Cortex of kidney (tissue), 1 donor: Measurements from ENCODE around the gene SCYL1.

Experiments
- DNase-seq: peaks from one replicate; lab custom pipeline; 2025; lab: John Stamatoyannopoulos, UW

Gene SCYL1

DNA sequence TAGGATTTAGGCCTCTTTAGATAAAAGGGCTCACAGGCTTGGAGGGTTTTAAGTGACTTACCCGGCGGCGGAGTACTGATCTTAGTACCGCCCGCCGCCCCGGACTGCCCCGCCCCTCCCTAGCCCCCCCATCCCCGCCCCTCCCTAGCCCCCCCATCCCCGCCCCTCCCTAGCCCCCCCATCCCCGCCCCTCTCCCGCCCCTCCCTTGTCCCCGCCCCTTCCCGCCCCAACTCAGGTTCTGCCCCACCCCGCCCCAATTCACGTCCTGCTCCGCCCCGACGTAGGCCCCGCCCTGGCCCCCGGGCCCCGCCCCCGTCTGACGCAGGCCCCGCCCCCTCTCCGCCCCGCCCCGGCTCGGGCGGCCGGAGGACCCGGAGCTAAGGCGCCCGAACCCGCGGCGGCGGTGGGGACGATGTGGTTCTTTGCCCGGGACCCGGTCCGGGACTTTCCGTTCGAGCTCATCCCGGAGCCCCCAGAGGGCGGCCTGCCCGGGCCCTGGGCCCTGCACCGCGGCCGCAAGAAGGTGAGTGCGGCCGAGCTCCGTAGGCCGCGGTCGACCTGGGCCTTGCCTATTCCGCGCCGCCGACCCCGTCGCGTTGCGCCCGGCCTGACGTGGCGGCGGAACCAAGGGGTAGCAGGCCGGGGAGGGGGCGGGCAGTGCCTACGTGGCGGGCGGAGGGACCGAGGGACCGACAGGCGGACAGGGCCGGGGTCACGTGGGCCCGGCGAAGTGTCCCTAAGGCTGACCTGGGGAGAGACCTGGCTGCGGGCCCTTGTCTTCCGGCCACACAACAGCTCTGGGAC, at the start of gene SCYL1:
TSS of gene SCYL1 (plus strand) at position 343 of the 805 bp plus-strand sequence. CDS start at position 414, 71 bp downstream.
- no peak for DNase-seq

DNA sequence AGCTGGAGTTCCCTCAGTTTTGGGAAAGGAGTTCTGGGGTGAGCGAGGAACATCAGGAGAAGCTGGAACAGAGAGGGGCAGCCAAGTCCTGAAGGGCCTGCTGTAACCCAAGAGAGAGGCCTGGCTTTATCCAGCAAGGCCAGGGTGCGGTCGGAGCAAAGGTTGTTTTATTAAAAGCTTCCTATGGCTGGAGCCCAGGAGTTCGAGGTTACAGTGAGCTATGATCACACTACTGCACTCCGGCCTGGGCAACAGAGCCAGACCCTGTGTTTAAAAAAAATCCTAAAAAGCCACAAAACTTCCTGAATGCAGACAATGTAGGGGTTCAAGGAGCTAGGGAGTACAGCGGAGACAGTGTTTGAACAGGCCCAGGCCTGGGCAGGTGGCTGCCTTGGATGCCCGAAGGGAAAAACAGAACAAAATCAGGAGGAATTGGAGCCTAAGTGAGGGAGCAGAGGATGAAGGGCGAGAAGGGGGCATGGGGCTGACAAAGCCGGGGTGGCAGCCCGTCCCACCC, 48.2 kb upstream of the SCYL1 start:
- no peak for DNase-seq

DNA sequence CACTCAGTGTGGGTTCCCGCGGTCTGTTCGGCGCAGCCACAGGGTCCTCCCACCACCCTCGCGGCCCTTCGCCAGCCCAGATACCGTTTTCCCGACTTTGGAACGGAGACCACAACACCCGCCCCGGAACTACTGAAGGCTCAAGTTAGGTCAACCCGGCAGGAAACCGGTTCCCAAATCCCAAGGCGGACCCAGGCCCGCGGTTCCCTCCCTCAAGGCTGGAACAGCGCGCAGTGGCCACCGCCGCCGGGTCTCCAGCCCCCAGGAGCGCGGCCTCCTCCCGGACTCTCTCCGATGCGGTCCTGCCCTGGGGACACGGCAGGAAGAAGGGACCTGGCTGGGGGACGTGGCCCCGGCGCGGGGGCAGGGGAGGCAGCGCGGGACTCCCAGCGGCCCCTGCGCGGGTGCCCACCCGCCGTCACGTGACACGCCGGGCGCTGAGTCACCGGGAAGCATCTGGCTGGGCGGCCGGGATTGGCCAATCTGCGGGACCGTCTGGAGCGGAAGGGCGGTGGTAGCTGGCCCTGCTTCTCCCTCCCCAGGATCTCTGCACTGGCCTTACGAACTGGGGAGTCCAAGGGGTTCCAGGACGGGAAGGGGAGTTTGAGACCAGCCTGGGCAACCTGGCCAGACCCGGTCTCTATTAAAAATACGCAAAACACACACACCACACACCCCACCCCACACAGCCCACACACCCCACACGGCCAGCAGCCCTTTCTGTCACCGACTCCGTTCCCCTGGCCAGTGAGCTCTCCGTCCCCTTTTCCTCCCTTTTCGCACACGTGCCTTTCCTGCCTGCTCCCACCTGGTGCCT, 47.5 kb upstream of the SCYL1 start:
- DNase-seq, result no peak

DNA sequence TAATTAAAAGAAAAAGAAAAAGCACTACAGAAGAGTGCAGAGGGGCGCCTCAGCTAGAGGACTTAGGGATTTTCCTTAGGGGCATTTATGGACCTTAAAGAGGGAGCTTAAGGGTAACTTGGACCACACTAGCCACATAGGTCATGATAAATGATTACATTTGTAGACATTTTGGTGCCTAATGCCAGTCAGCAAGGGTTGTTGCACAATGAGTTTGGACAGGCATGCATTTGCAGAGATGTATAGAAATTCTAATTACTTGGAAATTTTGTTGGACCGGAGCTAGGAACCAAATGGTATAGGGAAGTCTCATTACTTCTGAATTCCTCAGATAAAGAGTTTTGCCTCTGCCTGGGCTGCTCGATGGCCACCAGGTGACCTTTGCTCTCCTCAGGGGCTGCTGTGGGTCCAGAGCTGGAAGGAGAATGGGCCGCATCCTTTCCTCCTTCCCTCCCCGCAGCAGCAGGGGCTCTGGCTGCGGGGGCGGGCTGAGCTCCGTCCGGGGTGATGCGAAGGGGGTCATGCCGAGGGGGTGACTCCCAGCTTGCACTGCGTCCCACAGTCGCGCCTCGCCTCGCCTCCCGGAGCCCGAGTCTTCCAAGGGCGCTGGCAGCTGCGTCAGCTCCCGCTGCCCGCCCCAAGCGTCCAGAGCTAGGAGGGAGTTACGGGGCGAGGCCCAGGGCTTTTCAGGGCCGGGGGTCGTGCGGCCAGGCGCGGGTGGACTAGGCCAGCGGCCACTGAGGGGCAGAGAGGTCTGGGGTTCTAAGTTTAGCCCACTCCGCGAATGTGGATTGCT, 46.3 kb upstream of the SCYL1 start:
- no peak for DNase-seq

DNA sequence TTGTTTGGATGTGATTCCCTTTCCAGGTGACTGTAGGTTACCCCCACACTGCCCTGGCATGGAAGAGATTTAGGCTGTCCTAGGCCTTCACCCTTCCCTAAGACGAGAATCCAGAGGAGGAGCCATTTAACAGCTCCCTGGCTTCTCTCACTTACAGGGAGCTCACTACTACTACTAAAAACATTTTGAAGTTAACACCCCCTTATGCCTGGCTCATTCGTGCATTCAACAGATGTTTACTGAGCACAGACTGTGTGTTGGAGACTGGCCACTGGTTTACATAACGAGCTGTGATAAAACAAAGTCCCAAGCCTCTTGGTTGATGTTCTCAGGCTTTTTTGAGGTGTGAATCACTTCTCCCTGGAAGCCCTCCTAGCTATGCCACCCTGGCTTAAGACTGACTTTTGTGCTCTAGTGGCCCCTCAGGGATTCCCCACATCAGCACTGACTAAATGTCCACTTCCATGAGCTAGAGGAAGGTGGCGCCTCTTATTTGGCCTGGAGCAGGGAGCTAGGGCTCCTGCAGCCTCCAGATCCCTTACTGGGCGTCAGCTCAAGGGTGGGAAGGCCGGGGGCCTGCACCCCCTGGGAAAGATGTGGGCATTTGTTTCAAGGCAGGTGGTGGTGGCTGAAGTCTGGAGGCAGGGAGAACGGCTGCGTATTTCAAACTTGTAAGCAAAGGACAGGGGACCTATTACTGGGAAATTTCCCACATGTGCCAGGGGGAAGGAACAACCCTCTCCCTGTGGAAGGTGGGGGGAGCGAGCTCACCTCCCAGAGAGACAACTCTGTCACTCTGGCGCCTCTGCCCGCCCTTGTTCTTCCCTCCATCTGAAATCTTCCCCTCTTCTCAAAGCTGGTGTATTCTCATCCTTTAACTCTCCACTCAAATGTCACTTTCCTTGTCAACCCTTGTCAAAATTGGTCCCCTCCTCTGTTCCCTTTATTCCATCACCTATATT, 45.4 kb upstream of the SCYL1 start:
- no peak for DNase-seq

DNA sequence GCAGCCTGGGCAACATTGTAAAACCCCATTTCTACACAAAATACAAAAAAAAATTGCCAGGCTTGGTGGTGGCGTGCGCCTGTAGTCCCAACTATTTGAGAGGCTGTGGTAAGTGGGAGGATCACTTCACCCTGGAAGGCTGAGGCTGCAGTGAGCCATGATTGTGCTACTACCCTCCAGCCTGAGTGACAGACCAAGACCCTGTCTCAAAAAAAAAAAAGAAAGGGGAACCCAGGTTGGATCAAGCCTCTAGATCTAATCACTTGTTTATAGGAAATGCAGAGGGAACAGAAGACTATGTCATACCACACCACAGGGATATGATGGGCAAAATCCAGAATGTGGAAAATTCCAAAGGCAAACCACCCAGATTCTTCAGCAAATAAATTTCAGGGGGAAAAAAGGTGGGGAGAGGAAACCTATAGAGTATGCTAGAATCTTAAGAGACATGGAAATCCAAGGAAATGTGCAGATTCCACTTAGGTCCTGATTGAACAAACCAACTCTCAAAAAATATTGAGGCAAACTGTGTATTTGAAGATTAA, 42.5 kb upstream of the SCYL1 start:
- no peak for DNase-seq

DNA sequence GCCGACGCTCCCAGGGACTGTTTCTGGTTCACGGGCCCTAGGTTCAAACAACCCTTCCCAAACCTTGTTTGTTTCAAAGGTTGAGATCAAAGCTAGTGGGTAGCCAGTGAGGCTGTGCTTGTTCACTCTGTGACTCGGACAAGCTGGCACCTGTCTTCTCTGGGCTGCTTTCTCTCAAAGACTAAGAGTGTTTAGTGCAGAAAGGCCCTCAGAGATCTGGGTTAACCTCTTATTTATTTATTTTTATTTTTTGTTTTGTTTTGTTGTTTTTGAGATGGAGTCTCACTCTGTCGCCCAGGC, 39.0 kb upstream of the SCYL1 start:
- DNase-seq, result no peak

DNA sequence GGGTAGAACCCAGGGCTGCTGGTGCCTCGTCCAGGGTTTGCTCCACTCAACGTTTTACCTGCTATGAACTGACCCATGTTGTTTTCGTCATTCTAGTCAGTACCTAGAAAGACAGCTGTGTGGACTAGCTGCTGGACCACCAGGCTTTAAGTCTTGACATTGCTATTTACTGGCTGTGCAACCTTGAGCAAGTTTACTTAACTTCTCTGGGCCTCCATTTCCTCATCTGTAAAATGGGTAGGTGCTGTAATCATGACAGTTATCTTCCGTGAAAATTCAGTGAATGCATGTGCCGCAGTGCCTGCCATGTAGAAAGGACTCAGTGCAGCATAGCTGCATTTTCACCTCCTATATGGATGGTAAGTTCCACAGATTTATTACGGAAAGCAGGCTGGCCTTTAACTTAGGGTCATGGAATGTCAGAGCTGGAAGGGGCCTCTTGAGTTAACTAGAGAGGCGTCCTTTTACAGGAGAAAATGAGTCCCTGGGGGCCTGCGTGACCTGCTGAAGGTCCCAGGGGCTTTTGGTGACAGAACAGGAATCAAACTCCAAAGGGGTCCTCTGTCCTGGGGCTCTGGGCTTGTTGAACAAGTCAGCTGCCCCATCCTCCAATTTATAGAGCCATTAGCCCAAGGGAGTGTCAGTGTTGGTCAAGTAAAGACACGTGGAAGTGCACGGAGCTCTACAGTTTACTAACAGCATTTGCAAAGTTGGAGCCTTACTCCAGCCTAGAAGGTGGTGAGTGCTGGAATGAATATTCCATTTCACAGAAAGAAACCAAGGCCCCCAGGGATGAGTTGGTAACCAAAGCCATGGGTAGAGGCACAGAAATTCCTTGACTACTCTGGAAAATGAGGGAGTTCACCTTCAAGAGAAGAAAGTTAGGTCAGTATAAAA, 38.1 kb upstream of the SCYL1 start:
- no peak for DNase-seq

DNA sequence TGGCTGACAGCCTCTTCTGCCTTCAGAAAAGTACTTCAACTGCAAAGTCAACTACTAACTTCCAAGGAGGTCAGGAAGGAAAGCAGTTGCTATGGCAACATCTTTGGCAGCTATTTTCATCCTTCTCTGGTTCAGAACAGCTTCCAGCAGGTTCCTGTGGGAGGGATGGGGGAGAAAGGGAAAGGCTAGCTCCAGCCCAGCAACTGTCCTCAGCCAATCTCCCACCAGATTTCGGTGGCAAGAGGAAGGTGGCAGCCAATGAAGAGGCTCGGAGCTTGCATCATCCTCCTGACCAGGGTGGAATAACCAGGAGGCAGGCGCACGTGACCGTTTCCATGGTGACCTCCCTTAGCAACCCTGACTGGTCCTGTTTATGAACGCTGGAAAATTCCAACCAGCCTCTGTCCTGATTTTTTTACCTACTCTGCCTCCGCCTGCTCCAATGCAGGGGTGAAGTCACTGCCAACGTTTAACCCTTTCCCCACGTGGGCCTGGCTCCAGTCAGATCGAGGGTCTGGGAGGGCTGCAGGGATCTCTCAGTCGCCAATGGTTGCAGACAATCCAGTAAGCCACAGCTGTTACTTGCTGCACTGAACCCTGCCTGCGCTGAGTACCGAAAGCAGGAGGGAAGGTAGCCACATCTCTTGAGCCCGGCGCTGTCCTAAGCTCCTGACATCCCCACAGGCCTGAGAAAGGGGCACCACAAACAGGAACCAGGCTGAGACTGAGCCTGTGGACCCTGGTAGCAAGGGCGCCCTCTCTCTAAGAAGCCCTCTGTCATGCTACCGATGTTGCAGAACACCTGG, 37.2 kb upstream of the SCYL1 start:
- DNase-seq, result no peak

DNA sequence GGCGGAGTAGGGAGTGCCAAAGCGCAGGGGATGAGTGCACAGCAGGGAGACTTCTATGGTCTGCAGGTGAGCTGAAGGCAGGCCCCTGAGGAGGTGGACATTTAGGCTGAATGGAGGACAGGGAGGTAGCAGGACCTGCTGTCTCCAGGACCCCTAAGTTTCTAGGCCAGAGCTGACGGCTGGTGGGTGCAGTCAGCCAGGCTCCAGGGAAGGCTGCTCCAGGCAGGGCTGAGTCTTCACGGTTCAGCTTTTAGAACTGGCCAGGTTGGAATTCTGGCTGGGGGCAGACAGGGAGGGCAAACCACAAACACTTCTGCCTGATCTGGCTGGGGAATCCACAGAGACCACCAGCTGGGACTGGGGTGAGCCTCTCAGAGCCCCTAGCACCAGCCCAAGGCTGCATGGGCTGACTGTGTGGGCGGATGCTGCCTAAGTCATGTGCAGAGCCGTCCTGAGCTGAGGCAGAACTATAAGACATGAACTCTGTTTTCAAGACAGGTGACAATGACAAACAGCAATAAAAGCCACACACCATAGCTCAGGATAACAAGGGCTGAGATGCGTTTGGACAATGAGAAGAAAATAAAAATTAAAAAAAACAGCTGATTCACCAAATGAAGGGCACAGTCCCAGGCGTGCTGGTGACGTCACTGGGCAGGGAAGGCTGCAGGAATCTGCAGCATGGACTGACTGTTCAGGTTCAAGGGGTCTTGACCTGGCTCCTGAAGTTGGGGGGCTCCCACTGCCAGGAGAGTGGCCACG, 36.4 kb upstream of the SCYL1 start:
- no peak for DNase-seq

DNA sequence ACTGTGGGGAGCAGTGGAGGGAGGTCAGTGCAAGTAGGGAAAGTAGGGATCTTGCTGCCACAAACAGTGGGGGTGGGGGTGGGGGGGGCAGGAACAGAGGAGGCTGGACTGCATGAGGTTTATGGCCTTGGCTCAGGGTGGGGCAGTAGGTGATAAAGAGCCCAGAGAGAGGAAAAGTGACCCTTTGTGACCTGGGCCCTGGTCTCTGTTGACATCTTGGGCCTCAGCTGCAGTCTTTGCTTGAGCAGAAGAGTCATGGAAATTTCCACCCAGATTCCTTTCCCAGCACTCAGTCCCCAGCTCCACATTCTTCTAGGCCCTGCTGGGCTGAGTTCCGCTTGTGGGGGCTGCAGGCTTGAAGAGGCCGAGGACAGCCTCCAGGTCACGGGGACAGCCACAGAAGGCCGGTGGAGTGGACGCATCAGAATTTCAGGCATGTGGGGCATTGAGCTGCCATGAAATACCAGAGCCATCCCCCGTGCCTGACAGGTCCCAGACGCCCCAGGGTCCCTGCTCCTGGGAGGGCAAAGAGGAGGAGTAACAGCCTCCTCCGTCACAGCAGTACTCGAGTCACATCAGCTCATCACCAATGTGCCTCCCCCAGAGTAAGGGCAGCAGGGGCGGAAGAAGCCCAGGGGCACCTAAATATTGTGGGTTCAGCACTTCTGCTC, 35.7 kb upstream of the SCYL1 start:
- no peak for DNase-seq

DNA sequence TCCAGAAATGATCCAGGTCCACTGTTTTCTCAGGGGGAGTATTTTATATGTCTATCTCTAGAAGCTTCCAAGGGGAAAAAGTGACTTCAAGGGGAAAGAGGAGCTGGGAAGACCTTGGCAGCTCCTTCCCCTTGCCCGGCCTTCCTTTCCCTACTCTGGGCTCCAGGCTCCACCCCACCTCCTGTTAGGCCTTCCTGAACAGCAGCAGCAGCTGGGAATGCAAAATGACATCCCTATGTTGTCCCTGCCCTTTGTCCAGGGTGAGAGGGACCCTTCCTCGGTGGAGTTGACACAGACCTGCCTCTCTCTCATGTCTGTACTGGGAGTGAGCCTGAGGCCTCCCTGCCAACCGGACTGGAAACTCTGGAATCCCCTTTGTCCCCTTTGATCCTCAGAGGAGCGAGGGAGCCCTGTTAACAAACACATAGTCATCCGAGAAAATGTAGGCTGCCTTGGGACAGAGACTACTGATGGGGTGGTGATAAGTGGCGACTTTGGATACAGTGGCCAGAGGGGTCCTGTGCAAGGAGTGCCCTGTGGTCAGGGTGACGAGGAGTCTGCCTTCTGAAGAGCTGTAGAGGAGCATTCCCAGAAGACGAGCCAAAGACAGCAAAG, 35.1 kb upstream of the SCYL1 start:
- no peak for DNase-seq

DNA sequence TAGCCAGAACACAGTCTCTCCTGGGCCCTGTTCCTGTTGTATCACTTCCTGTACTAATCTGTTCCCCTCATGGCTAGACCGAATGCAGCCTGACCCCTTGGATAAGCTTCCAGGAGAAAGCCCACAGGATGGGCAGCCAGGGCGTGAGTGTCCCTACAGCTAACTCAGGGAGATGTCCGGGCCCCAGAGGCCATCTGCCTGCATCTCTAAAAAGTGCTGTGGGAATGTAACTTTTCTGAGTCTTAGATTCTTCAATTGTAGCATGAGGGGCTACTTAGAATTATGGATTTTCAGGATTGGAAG, 33.8 kb upstream of the SCYL1 start:
- no peak for DNase-seq

DNA sequence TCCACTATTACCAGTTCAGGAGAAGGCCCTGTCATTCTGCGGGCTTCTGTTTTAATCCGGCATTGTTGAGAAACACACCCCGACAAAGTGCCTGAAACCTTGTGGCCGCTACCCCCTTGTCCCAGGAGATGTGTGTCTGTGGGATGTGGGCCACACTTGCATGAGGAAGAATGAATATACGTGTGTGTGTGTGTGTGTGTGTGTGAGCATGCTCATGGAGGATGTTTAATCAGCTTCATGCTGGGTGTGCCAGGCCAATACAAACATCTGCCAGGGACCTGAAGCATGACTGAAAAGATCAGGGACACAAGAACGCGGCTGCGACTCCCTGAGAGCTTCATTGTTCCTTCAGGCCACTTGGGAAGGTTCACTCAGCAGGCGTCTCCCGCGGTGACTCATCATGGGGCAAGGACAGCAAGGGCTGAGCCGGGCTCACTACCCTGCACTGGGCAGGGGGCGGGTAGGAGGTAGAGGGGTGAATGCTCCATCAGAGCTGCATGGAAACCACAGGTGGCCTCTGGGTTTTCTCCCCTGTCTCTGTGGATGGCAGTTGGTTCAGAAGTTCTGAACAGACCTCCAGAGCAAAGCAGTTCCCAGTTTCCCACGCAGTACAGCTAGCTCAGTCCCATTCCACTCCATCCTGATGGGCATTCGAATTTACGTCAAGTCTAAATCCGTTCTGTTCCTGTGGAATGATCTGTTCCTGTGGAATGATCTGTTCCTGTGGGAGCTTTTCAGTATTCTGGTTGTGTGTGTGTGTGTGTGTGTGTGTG, 33.1 kb upstream of the SCYL1 start:
- DNase-seq, result no peak

DNA sequence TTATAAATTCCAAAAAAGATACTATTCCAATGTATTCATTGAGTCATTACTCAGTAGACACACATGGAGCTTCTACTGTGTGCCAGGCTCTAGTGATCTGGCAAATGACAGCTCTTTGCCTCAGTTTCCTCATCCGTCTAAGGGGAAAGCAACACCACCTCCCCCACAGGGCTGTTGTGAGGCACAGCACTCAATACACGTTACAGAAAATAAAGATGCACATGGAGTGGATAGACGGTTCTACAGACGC, 32.6 kb upstream of the SCYL1 start:
- no peak for DNase-seq

DNA sequence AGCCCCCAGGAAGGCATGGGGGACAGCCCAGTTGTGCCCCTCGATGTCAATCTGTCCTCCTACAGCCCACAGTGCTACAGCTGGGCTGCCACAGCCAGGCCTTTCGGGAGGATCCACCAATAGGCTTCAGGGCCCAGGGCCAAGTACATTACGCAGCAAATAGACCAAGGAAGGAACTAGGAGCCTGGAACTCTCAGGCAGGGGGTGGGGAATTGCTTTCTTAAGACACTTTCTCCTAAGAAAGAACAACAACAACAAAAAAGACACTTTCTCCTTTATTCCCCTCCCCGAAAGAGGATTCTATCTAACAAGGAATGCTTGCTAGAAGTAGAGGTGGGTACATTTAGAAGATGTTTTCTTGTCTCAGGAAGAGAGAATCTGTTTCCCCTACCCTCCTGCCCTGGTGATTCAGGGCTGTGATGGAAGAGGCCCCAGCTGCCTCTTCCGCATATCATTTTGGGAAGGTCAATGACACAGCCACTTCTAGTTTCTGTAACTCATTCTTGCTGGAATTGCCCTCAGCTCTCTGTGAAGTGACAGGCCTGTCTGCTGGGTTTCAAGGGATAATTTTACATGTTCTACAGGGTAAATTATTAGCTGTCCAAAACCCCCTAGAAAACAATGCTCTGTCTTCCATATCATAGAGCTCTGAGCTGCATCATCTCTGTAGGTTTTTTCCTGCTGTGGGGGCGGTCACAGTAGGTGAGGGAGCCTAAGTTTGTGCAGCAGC, 32.1 kb upstream of the SCYL1 start:
- no peak for DNase-seq
